Suprapubic skin (tissue), 4 donors: Measurements from ENCODE around the gene PRKCE. TPM values are rescaled to one million over a fixed set of nuclear protein-coding genes. Genes with fewer than 3 reads are reported as not detected.

Experiments
- DNase-seq, 2 donors: peaks; one replicate each; pipeline ENCODE4 v3.0.0-alpha.2; 2019; ENCODE audit warnings: low spot score in 2 of 2
- H3K27ac ChIP-seq: fragments of 200-600 bp; sonication (generic); one replicate; pipeline ENCODE4 v1.5.1; 2019
- H3K27me3 ChIP-seq: fragments of 200-600 bp; sonication (generic); one replicate; pipeline ENCODE4 v1.5.1; 2019
- H3K36me3 ChIP-seq: fragments of 200-600 bp; sonication (generic); one replicate; pipeline ENCODE4 v1.5.1; 2019
- H3K4me1 ChIP-seq: fragments of 200-600 bp; sonication (generic); one replicate; pipeline ENCODE4 v1.5.1; 2019
- H3K4me3 ChIP-seq: fragments of 200-600 bp; sonication (generic); one replicate; pipeline ENCODE4 v1.5.1; 2019; ENCODE audit warnings: mild to moderate bottlenecking
- H3K9me3 ChIP-seq: fragments of 200-600 bp; sonication (generic); one replicate; pipeline ENCODE4 v1.5.1; 2019
- EP300 ChIP-seq: sonication (generic); formaldehyde crosslinking; IDR thresholded peaks from one replicate; pipeline ENCODE4 v1.6.1; 2017; ENCODE audit warnings: antibody characterized with exemption
- POLR2A ChIP-seq, 2 donors: fragments of 450-650 bp; IDR thresholded peaks; one replicate each; pipeline ENCODE4 v1.6.1; 2017; ENCODE audit warnings: antibody characterized with exemption in 2 of 2, mild to moderate bottlenecking in 2 of 2, moderate library complexity in 2 of 2
- POLR2AphosphoS5 ChIP-seq, 3 donors: sonication (generic); formaldehyde crosslinking; IDR thresholded peaks; one replicate each; pipeline ENCODE4 v1.6.1; 2017; ENCODE audit warnings: antibody characterized with exemption in 3 of 3
- WGBS: methylation state at CpG from one replicate; pipeline ENCODE4 v1.1.5; 2018; 5-methylcytosine and 5-hydroxymethylcytosine counted together
- total RNA-seq, 4 donors: library from RNA; depleted of rRNA; stranded (reverse); fragments of >200 nt; gene quantifications; one replicate each; pipeline ENCODE4 v1.1.0, GENCODE V29; 2016
- TF ChIP-seq, protein P1 (sequence below), 2 donors: fragments of 200-600 bp in 1 of 2; fragments of 450-650 bp in 1 of 2; sonication (generic) in 1 of 2; IDR thresholded peaks; one replicate each; pipeline ENCODE4 v1.5.1; 2016 to 2019; ENCODE audit warnings: antibody characterized with exemption in 2 of 2, mild to moderate bottlenecking in 1 of 2, moderate library complexity in 1 of 2

PRKCE gene
- total RNA-seq, 4 donors from 2014 or later = 7.9 to 18.3 (median 12.5) TPM

DNA sequence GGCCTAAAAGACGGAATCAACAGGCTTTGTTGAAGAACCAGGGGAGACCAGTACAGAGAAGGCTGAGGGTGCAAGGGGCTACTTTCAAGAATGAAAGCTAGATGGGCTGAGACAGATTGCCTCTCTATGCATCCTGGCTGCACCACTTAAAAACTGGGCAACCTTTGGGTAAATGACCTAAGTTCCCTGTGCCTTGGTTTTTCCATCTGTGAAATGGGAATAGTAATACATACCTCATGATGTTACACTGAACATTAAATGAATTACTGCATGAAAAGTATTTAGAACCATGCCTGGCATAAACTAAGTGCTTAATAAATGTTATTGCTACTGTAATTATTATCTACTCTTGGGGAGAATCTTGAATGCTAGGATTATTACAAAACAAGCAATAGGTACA, 106.5 kb downstream of the PRKCE start:
- no peaks in the 10 kb centered on the region for H3K9me3 ChIP-seq
- WGBS = 96% methylated on average over 1 of the region's 1 CpG
- TF ChIP-seq POLR2AphosphoS5 (IDR thresholded peaks at IDR 0.05) = no peak
- TF ChIP-seq, protein P1, sequence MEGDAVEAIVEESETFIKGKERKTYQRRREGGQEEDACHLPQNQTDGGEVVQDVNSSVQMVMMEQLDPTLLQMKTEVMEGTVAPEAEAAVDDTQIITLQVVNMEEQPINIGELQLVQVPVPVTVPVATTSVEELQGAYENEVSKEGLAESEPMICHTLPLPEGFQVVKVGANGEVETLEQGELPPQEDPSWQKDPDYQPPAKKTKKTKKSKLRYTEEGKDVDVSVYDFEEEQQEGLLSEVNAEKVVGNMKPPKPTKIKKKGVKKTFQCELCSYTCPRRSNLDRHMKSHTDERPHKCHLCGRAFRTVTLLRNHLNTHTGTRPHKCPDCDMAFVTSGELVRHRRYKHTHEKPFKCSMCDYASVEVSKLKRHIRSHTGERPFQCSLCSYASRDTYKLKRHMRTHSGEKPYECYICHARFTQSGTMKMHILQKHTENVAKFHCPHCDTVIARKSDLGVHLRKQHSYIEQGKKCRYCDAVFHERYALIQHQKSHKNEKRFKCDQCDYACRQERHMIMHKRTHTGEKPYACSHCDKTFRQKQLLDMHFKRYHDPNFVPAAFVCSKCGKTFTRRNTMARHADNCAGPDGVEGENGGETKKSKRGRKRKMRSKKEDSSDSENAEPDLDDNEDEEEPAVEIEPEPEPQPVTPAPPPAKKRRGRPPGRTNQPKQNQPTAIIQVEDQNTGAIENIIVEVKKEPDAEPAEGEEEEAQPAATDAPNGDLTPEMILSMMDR (IDR thresholded peaks at IDR 0.05) = no peak
- no peak for TF ChIP-seq EP300
- no peak for TF ChIP-seq POLR2A (IDR thresholded peaks at IDR 0.05)
- peaks cover 18% of the 10 kb centered on the region for H3K4me1 ChIP-seq
- no peaks in the 10 kb centered on the region for H3K27me3 ChIP-seq
- DNase-seq = no peak
- no peaks in the 10 kb centered on the region for H3K36me3 ChIP-seq
- no peak overlapping the region for H3K4me3 ChIP-seq
- H3K27ac ChIP-seq = no peak overlapping the region

DNA sequence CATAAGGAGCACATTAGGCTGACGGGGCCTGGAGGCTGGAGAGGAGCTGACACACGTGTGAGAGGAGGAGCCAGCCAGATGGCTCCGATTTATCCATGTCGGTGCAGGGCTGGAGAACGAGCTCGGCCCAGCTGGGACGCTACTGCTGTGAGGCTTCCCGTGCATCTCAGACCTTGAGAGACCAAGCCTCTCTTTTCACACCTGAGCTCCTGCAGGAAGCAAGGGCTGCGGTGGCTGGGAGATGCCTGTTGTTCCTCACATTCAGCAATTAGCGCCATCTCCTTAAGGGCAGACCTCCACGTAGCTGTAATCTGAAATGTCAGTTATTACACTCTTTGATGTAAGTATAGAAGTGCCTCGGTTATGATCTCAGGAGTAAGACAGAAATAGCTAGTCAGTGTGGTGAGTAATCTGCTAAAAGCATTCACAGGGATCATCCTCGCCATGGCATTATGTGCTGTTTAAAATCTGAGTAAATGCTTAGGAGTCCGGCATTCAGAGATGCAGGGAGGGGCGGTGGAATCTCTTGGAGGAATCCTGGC, 107.9 kb downstream of the PRKCE start:
- 54% methylated on average over 13 of the region's 15 CpGs for WGBS
- Histone ChIP-seq H3K27me3 (no peaks in the 10 kb centered on the region), H3K4me3 (no peak overlapping the region), H3K36me3 (no peaks in the 10 kb centered on the region), H3K4me1 (peaks cover 18% of the 10 kb centered on the region), H3K27ac (no peak overlapping the region), H3K9me3 (no peaks in the 10 kb centered on the region)
- no peak for DNase-seq
- TF ChIP-seq EP300 = no peak
- TF ChIP-seq, protein P1 (IDR thresholded peaks at IDR 0.05) = no peak
- TF ChIP-seq POLR2AphosphoS5 (IDR thresholded peaks at IDR 0.05) = no peak
- no peak for TF ChIP-seq POLR2A (IDR thresholded peaks at IDR 0.05)

DNA sequence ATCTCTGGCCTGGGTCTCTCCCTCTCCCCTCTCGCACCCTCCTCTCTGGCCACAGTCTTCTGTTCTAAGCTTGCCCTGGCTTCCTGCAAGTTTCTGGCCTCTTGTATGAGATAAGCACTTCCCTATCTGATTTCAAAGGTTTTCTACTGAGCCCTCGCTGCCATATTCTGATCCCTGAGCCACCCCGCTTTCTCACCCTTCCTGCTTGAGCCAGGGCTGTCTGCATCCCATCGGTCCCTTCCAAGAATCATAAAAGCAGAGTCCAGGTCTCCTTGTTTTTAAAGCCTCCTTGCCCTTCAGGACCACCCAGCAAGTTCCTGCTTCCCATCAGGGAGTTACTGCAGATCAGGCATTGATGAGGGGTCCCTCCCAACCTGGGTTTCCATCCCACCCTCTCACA, 110.2 kb downstream of the PRKCE start:
- Histone ChIP-seq H3K4me1 (peaks cover 27% of the 10 kb centered on the region), H3K36me3 (no peaks in the 10 kb centered on the region), H3K27ac (no peak overlapping the region), H3K27me3 (no peaks in the 10 kb centered on the region), H3K4me3 (no peak overlapping the region), H3K9me3 (no peaks in the 10 kb centered on the region)
- TF ChIP-seq, protein P1 (IDR thresholded peaks at IDR 0.05) = no peak
- TF ChIP-seq POLR2AphosphoS5 (IDR thresholded peaks at IDR 0.05) (no peak), POLR2A (IDR thresholded peaks at IDR 0.05) (no peak), EP300 (no peak)
- WGBS = 89% methylated on average over 4 of the region's 4 CpGs
- no peak for DNase-seq

DNA sequence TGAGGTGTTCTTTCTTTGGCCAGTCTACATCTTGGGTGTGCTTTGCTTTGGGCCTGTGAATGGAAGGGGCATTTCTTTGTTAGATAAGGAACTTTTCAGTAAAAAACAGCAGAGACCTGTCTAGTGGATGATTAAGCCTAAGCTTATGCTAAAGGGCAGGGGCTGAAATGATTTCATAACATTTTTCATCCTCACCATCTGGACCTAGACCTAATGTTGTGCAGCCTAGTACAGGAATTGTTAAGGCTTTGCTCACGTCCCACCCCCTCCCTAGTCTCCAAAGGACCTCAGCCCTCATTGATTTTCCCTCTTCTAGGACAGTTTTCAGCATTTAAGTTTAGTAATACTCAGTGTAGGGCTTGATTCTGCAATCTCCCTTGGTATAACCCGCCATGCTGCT, 111.8 kb downstream of the PRKCE start:
- no peak overlapping the region for H3K4me3 ChIP-seq
- WGBS = 91% methylated on average over 2 of the region's 2 CpGs
- peaks cover 31% of the 10 kb centered on the region for H3K4me1 ChIP-seq
- DNase-seq = no peak
- H3K27ac ChIP-seq = no peak overlapping the region
- no peak for TF ChIP-seq POLR2AphosphoS5 (IDR thresholded peaks at IDR 0.05)
- no peak for TF ChIP-seq POLR2A (IDR thresholded peaks at IDR 0.05)
- TF ChIP-seq, protein P1 (IDR thresholded peaks at IDR 0.05) = no peak
- TF ChIP-seq EP300 = no peak
- no peaks in the 10 kb centered on the region for H3K36me3 ChIP-seq
- H3K9me3 ChIP-seq = no peaks in the 10 kb centered on the region
- H3K27me3 ChIP-seq = no peaks in the 10 kb centered on the region

DNA sequence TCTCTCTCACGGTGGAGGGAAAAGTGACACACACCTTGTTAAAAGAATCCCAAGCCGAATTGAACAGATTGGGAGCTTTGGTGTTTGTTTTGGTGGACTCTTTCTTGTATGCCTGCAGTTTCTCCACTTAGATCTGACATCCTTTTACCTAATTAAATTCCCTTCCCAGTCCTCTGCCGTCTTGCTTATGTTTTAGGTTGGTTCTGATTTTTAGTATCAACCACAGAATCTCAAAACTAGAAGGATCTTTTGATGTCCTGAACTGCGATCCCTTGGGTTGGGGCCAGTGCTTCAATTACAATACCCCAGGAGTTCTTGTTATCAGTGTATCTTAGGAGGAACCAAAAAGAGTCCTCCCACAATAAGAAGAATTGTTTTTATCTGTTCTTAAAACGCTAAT, 112.3 kb downstream of the PRKCE start:
- WGBS = 89% methylated on average over 5 of the region's 5 CpGs
- TF ChIP-seq EP300 (no peak), POLR2A (IDR thresholded peaks at IDR 0.05) (no peak), POLR2AphosphoS5 (IDR thresholded peaks at IDR 0.05) (no peak)
- TF ChIP-seq, protein P1 (IDR thresholded peaks at IDR 0.05) = no peak
- Histone ChIP-seq H3K4me1 (peaks cover 35% of the 10 kb centered on the region), H3K27me3 (no peaks in the 10 kb centered on the region), H3K4me3 (no peak overlapping the region), H3K9me3 (no peaks in the 10 kb centered on the region), H3K36me3 (no peaks in the 10 kb centered on the region), H3K27ac (no peak overlapping the region)
- no peak for DNase-seq
